ENCODE data around the gene COPA. TPM values are rescaled to one million over a fixed set of nuclear protein-coding genes. Genes with fewer than 3 reads are reported as not detected.

COPA gene
- polyA plus RNA-seq, 3 donors = 76.7 to 199 (median 195) TPM

- Histone ChIP-seq H3K27me3 (ENCODE audit: control insufficient read depth in 2 of 2, insufficient read depth in 2 of 2, low read length in 2 of 2) (peaks cover 0 to 3% of the 10 kb centered on the region in 2 donors), H3K4me1 (ENCODE audit: control insufficient read depth in 1 of 2, insufficient read depth in 2 of 2, low read length in 2 of 2) (no peaks in the 10 kb centered on the region), H3K79me2 (ENCODE audit: insufficient read depth, low read length) (no peaks in the 10 kb centered on the region), H2AFZ (ENCODE audit: insufficient read depth, low read depth, low read length, poor library complexity, severe bottlenecking) (no peak overlapping the region), H3K9ac (ENCODE audit: insufficient read depth, low read length, poor library complexity, severe bottlenecking) (no peak overlapping the region), H3K9me3 (replicated peaks in 1 of 2; ENCODE audit: control insufficient read depth in 1 of 2, insufficient read depth in 1 of 2, low read length in 2 of 2) (no peaks in the 10 kb centered on the region), H3K4me2 (replicated peaks; ENCODE audit: extremely low read depth, low read length, poor library complexity, severe bottlenecking) (no peak overlapping the region), H3K36me3 (replicated peaks in 1 of 2; ENCODE audit: control insufficient read depth in 1 of 2, insufficient read depth in 2 of 2, low read length in 2 of 2) (peaks cover 5 to 16% of the 10 kb centered on the region in 2 donors), H3K4me3 (replicated peaks in 1 of 3; ENCODE audit: low read depth in 2 of 3, low read length in 3 of 3) (no peak overlapping the region), H3K27ac (ENCODE audit: low read depth in 1 of 2, low read length in 2 of 2) (no peak overlapping the region), H4K20me1 (ENCODE audit: insufficient read depth, low read length) (no peaks in the 10 kb centered on the region)
- H3K27me3 Mint-ChIP-seq (ENCODE audit: low read depth in 3 of 3) = peaks cover 5 to 14% (median 8%) of the 10 kb centered on the region in 3 donors
- H3K9me3 Mint-ChIP-seq = peaks cover 0 to 2% (median 0%) of the 10 kb centered on the region in 7 donors
- no peak for TF ChIP-seq CTCF (IDR thresholded peaks at IDR 0.05)
- no peak overlapping the region for H3K4me3 Mint-ChIP-seq
- peaks cover 11 to 12% of the 10 kb centered on the region in 2 donors for H3K36me3 Mint-ChIP-seq
- peaks cover 13% of the 10 kb centered on the region for H3K4me1 Mint-ChIP-seq
- WGBS (ENCODE audit: insufficient coverage) = no CpG with 5 or more reads among the region's 1 CpG
- no peak for DNase-seq
- no peak overlapping the region for H3K27ac Mint-ChIP-seq
- intact Hi-C loops (cut with micrococcal nuclease) = no loop called here
Measured at GRCh38 chr1:160365325-160365724, 22.3 kb upstream of the COPA start.

- Histone ChIP-seq H3K9ac (ENCODE audit: insufficient read depth, low read length, poor library complexity, severe bottlenecking) (no peak overlapping the region), H3K4me2 (replicated peaks; ENCODE audit: extremely low read depth, low read length, poor library complexity, severe bottlenecking) (no peak overlapping the region), H3K79me2 (ENCODE audit: insufficient read depth, low read length) (no peaks in the 10 kb centered on the region), H3K27ac (ENCODE audit: low read depth in 1 of 2, low read length in 2 of 2) (no peak overlapping the region), H2AFZ (ENCODE audit: insufficient read depth, low read depth, low read length, poor library complexity, severe bottlenecking) (no peak overlapping the region), H3K9me3 (replicated peaks in 1 of 2; ENCODE audit: control insufficient read depth in 1 of 2, insufficient read depth in 1 of 2, low read length in 2 of 2) (no peaks in the 10 kb centered on the region), H3K27me3 (ENCODE audit: control insufficient read depth in 2 of 2, insufficient read depth in 2 of 2, low read length in 2 of 2) (peaks cover 0 to 3% of the 10 kb centered on the region in 2 donors), H4K20me1 (ENCODE audit: insufficient read depth, low read length) (no peaks in the 10 kb centered on the region), H3K4me3 (replicated peaks in 1 of 3; ENCODE audit: low read depth in 2 of 3, low read length in 3 of 3) (no peak overlapping the region), H3K36me3 (replicated peaks in 1 of 2; ENCODE audit: control insufficient read depth in 1 of 2, insufficient read depth in 2 of 2, low read length in 2 of 2) (peaks cover 14 to 27% of the 10 kb centered on the region in 2 donors), H3K4me1 (ENCODE audit: control insufficient read depth in 1 of 2, insufficient read depth in 2 of 2, low read length in 2 of 2) (no peaks in the 10 kb centered on the region)
- no peak for DNase-seq
- Mint-ChIP-seq H3K4me1 (peaks cover 13% of the 10 kb centered on the region), H3K36me3 (peaks cover 22 to 24% of the 10 kb centered on the region in 2 donors), H3K27me3 (ENCODE audit: low read depth in 3 of 3) (peaks cover 2 to 10% (median 8%) of the 10 kb centered on the region in 3 donors), H3K9me3 (peaks cover 0 to 1% (median 0%) of the 10 kb centered on the region in 7 donors), H3K4me3 (no peak overlapping the region), H3K27ac (no peak overlapping the region)
- intact Hi-C loops (cut with micrococcal nuclease) = no loop called here
- no peak for TF ChIP-seq CTCF (IDR thresholded peaks at IDR 0.05)
- WGBS (ENCODE audit: insufficient coverage) = 59% methylated on average over 5 of the region's 12 CpGs
Measured at GRCh38 chr1:160363951-160364735, 21.1 kb upstream of the COPA start.
